H7 (cell line): Measurements from ENCODE around the gene SPOCK1. TPM values are rescaled to one million over a fixed set of nuclear protein-coding genes. Genes with fewer than 3 reads are reported as not detected.

ENCODE experiments used
- DNase-seq: peaks from one replicate; pipeline ENCODE4 v3.0.0; 2012
- H3K27me3 ChIP-seq: 2 replicates; pipeline ENCODE4 v1.6.0; 2011; ENCODE audit warnings: mild to moderate bottlenecking, low read length; ENCODE audit not compliant: control insufficient read depth, insufficient read depth
- H3K36me3 ChIP-seq: replicated peaks from 2 replicates; pipeline ENCODE4 v1.5.1; 2011; ENCODE audit warnings: low read length; ENCODE audit not compliant: control insufficient read depth, insufficient read depth
- H3K4me3 ChIP-seq: 2 replicates; pipeline ENCODE4 v1.5.1; 2011; ENCODE audit warnings: low read depth, mild to moderate bottlenecking, control low read depth, low read length, moderate library complexity; ENCODE audit not compliant: insufficient read depth
- total RNA-seq: library from RNA; depleted of rRNA; stranded (reverse); fragments of >200 nt; shearing (Covaris generic); gene quantifications from 2 replicates; pipeline ENCODE4 v1.2.3, GENCODE V29; 2014

SPOCK1 gene
- total RNA-seq, 1 experiment from 2014 or later, result 1.4 TPM

DNA sequence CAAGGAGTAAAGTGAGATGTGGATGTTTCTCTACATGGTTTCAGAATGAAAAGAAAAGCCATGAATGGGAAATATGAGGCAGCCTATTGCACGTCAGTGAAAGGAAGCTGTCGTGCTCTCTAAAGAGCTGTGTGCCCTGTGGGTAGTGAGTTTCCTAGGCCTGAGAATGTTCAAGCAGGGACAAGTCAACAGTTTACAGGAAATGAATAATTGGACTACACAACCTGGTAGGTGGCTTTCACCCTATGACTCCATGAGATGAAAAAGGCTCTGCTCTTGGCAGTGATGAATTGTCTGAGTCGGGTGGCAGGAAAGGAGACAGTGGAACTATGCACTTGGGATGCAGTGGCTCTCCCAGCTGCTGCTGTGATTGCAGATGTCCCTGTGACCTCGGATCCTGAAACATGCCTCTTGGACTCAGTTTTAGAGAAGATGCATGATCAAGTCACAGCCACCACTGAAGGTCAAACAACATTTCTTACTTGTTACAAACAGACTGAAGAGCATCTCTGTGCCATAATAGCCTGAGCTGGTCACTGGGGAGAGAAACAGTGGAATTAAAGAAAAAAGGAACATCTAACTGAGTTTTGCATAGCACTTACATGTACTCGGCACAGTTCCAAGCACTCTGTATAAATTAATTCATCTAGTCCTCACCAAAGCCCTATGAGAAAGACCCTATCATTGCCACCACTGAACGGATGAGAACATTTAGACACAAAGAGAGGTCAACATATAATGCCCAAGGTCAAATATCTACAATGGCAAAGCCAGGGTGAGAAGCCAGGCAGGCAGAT, 293.7 kb downstream of the SPOCK1 start:
- DNase-seq, result no peak

DNA sequence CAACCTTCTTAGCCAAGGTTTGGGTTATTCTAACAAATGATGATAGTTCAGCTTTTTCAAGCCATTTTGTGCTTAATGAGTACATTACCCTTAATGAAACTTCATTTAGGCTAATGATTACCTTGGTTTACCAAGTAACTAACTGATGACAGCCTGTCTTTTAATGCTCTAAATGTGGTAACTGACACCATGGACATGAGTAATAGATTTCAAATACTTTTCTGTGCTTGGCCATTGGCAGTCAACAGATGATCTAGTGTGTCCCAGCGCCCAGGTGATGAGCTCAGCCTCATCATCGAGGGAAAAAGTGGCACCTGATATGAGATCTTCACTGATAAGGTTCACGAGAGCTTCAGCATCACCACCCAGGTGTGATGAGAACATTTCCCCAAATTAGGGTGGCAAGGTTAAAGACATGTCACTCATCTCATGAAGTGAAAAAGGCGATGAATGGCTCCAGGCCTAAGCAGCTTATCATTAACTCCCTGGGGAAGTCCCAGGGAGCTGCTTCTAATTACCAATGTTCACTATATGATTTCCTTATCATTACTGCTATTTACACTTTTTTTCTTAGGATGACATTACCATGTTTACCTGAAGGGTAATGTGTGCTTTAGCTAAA, 296.0 kb downstream of the SPOCK1 start:
- no peak for DNase-seq
- Histone ChIP-seq H3K4me3 (no peak overlapping the region), H3K36me3 (no peaks in the 10 kb centered on the region), H3K27me3 (no peaks in the 10 kb centered on the region)

More for the DNA sequence above, 293.7 kb downstream of the SPOCK1 start:
- no peak overlapping the region for H3K4me3 ChIP-seq
- no peaks in the 10 kb centered on the region for H3K27me3 ChIP-seq
- no peaks in the 10 kb centered on the region for H3K36me3 ChIP-seq

DNA sequence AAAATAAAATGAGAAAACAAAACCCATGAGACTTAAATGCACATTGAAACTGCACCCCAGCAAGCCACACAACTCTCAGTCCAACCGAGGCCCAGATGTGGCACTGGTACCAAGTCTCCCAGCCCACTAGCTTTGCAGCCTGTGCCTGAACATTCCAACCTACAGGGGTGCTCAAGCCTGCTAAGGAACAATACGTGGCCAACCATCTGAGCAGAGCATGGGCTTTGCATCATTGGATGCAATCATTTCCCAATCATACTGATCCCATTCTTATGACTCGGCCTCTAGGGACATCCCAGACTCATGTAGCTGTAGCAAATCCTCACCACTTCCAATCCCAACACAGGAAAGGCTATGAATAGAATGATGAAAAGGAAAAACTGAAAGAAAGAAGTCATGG, 297.2 kb downstream of the SPOCK1 start:
- Histone ChIP-seq H3K4me3 (no peak overlapping the region), H3K36me3 (no peaks in the 10 kb centered on the region), H3K27me3 (no peaks in the 10 kb centered on the region)
- peak; percentile 4 for DNase-seq

DNA sequence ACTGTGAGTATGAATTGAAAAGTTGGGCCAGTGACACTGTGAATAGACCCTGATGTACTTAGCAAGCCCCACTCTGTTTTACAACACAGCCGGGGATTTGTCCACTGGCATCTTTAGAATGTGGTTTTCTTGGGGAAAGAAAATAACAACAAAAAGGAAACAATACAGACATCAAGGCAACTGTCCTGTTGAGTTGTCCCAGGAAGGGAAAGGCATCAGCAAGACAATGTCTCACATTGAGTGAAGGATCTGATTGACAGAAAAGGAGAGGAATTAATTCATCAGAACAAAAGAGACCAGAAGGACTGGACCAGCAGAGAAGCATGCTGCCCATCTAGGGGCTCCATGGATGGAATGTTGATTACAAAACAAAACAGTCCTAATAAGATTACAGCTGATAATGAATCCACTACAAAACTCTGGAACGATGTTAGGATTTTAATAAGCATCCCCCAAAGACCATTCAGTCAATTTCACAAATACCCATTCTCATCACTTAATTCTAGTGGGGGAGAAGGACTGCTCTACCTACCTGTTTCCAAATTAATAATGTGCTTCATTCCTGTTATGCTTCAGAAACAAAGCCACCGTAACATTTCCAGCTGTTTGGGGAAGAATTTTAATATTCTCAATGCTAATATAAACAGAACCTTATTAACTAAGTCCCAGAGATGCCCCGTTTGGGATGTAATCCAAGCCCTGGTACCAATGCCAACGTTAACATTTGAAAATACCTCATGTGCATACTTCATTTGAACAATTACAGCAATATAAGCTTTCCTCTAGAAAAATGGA, 298.0 kb downstream of the SPOCK1 start:
- DNase-seq, result peak; percentile 28
- Histone ChIP-seq H3K27me3 (no peaks in the 10 kb centered on the region), H3K4me3 (no peak overlapping the region), H3K36me3 (no peaks in the 10 kb centered on the region)

DNA sequence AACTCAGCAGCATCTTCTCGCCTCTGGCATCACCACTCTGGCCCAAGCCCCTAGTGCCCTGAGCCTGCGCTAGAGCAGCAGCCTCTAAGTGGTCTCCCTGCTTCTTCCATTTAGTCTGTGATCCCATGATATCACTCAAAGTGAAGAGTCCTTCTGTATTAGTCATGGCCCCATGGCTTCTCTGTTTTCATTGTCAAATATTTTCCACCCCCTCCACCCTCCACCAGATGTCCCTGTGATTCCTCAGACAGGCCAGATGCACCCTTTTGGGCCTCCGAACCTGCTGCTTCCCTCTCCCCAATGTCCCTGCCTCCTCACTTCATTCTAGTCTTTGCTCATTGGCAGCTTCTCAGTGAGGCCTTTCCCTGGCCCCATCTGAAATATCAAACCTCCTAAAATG, 299.2 kb downstream of the SPOCK1 start:
- Histone ChIP-seq H3K36me3 (no peaks in the 10 kb centered on the region), H3K4me3 (no peak overlapping the region), H3K27me3 (no peaks in the 10 kb centered on the region)
- DNase-seq, result peak; percentile 10

DNA sequence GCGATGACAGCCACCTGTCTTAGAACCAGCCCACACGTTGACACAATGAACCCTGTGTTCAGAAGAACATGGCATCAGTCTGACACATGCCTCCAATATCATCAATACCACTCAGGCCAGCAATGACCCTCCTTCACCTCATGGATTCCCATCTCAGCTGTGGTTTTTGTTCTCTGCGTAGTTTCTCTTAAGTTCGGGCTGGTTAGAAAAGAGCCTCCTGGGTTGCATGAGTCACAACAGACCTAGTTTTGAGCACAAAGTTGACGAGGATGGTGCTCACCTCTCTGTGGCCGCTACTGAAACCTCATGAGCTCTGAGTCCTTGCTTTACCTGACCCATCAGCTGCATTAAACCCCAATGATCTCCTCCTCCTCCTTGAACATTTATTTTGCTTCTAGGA, 299.9 kb downstream of the SPOCK1 start:
- Histone ChIP-seq H3K4me3 (no peak overlapping the region), H3K36me3 (no peaks in the 10 kb centered on the region), H3K27me3 (no peaks in the 10 kb centered on the region)
- no peak for DNase-seq

DNA sequence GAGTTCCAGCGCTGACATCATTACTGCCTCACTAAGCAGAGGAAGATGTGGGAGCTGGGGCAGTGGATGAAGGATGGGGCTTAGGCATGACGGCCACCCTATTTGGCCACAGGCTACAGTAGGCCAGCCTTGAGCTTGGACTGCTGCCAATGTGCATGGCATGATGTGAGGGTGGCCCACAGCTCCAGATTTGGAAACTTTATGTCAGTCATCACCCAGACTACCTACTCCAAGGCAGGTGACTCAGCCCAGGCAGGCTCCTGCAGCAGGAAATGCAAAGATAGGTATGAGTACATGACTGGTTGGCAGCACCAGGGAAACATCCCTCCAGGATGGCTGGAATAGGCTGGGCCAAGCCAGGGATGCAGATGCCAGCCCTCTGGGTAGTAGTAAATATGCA, 303.6 kb downstream of the SPOCK1 start:
- Histone ChIP-seq H3K27me3 (no peaks in the 10 kb centered on the region), H3K4me3 (no peak overlapping the region), H3K36me3 (no peaks in the 10 kb centered on the region)
- DNase-seq, result no peak

DNA sequence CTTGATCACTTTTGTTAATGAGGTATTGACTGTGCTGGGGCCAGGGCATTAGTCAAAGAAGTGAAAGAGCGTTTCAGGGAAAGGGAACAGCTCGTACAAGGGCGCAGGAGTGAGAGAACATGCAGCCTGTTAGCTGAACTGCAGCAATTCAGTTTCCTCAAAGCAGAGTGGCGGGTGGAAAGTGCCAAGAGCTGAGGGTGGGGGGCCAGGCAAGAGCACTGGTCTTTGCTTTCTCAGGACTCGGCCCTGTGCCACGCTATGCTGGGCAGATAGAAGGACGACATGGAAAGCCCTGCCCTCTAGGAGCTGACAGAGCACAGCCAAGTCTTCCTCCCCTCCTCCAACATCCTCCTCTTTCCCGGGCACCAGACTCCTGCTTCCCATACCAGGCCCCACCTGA, 304.8 kb downstream of the SPOCK1 start:
- Histone ChIP-seq H3K36me3 (no peaks in the 10 kb centered on the region), H3K4me3 (no peak overlapping the region), H3K27me3 (no peaks in the 10 kb centered on the region)
- no peak for DNase-seq

DNA sequence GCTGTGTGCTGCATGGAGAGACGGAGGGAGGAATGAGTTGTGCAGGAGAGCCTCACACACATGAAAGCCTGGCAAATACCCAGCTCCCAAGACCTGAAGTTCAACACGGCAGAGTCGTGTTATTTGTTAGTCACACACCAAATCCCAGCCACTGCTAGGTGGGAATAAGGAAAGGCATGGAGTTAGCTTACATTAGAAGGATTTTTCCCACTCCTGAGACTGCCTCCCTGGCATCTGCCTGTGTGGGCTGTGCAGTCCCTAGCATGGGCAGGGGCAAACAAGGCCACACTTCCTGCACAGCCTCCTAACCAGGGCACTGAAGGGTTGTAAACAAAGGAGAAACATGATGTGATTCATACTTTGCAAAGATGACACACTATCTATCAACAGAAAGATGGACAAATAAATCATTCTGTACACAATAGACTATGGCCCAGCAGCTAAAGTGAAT, 306.8 kb downstream of the SPOCK1 start:
- no peak overlapping the region for H3K4me3 ChIP-seq
- DNase-seq, result no peak

DNA sequence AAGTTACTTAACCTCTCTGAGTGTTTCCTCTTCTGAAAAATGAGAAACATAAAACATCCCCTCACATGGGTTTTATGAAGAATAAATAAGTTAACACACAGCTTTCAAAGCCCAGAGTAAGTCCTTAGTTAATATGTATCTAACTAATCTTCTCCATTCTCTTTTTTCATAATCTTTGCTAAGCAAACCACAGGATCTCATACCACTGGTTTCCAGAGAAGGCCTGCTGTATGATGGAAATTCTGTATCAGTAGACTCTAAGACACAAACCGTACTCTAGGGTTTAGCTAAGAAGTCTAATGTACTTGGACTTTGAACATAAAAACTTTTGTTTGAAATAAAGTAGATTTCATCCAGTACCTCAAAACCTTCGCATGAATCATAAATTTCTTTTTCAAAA, 307.9 kb downstream of the SPOCK1 start:
- DNase-seq, result no peak

More for the DNA sequence above, 306.8 kb downstream of the SPOCK1 start:
- Histone ChIP-seq H3K27me3 (no peaks in the 10 kb centered on the region), H3K36me3 (no peaks in the 10 kb centered on the region)

DNA sequence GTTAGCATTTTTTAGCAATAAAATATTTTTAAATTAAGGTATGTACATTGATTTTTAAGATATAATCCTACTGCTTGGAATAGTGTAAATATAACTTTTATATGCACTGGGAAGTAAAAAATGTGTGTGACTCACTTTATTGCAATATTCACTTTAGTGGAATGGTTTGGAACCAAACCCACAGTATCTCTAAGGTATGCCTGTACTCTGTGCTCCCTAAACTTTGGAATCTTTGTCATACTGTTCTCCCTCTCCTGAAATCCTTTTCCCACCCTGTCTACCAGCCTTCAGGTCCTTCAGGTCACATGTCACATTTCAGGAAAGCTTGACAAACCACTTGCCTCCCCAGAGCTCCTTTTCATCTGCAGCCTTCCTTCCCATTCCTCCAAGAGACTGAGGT, 308.7 kb downstream of the SPOCK1 start:
- no peaks in the 10 kb centered on the region for H3K27me3 ChIP-seq
- no peaks in the 10 kb centered on the region for H3K36me3 ChIP-seq
- H3K4me3 ChIP-seq, result no peak overlapping the region
- DNase-seq, result no peak

More for the DNA sequence above, 307.9 kb downstream of the SPOCK1 start:
- Histone ChIP-seq H3K4me3 (no peak overlapping the region), H3K36me3 (no peaks in the 10 kb centered on the region), H3K27me3 (no peaks in the 10 kb centered on the region)

DNA sequence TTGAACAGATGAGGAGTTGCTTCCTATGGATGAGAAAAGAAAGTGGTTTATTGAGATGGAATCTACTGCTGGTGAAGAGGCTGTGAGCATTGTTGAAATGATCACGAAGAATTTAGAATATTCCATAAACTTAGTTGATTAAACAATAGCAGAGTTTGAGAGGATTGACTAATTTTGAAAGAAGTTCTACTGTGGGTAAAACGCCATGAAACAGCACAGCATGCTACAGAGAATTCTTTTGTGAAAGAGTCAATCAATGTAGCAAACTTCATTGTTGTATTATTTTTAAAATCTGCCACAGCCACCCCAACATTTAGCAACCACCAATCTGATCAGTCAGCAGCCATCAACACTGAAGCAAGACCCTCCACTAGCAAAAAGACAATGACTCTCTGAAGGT, 309.1 kb downstream of the SPOCK1 start:
- no peak for DNase-seq
- Histone ChIP-seq H3K36me3 (no peaks in the 10 kb centered on the region), H3K4me3 (no peak overlapping the region), H3K27me3 (no peaks in the 10 kb centered on the region)

DNA sequence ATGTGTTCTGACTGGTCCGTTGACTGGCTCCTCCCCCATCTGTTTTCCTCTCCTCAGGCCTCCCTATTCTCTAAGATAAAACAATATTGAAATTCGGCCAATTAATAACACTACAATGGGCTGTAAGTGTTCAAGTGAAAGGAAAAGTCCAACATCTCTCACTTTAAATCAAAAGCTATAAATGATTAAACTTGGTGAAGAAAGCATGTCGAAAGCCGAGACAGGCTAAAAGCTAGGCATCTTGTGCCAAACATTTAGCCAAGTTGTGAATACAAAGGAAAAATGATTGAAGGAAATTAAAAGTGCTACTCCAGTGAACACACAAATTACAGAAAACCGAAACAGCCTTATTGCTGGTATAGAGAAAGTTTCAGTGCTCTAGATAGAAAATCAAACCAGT, 310.6 kb downstream of the SPOCK1 start:
- no peaks in the 10 kb centered on the region for H3K36me3 ChIP-seq
- no peak overlapping the region for H3K4me3 ChIP-seq
- H3K27me3 ChIP-seq, result no peaks in the 10 kb centered on the region
- no peak for DNase-seq

DNA sequence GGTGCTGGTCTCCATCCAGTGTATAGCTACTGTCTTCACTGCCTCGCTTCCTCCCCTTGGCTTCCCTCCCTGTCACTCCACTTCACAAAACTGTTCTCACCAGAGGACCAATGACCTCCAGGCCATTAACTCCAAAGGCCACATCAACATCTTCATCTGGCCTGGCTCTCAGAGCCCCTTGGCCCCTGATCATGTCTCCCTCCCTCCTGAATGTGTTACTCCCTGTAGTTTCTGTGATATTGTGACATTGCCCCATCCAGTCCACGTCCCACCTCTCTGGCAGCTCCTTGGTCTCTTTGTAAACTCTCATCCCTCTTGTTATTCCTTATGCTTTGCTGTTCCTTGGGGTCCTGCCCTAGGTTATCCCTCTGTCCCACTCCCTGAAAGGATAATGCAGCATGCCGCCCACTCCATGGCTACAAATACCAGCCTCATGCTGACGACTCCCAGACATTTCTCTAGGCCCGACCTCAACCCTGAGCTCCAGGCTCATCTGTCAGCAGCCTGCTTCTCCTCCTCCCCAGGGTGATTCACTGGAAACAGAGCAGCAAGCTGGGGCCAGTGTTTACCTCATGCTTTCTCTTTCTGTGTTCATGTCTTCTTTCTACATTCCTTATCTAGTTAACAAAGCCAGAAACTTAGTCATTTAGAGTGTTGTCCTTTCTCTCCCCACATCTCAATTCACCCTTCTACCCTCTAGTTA, 312.2 kb downstream of the SPOCK1 start:
- no peak for DNase-seq
- no peaks in the 10 kb centered on the region for H3K36me3 ChIP-seq
- no peaks in the 10 kb centered on the region for H3K27me3 ChIP-seq
- H3K4me3 ChIP-seq, result no peak overlapping the region
